Measurements from ENCODE around the gene ITGA7. TPM values are rescaled to one million over a fixed set of nuclear protein-coding genes. Genes with fewer than 3 reads are reported as not detected.

The ITGA7 gene
- total and polyA plus RNA-seq, 5 donors from 2014 or later, result 0.29 to 0.76 TPM; not detected in 3

DNA sequence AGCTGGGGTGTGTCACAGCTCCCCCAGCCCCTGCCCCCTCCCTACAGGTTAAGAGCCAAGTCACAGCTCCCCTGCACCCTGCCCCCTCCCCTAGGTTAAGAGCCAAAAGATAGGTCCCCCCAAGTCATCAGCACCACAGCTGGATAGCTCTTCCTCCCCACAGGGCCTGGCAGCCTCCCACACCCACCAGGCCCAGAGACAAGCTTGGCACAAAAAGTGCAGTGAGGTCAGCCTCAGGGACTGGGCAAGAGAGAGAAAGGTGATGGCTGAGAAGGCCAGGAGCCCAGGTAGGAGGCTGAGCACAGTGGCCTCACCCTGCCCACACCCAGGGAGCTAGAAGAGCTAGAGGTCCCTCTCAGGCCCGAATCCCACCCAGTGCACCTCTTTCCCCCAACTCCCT is 8.7 kb downstream of the ITGA7 start:
- no peaks in the 10 kb centered on the region for H3K9me3 ChIP-seq (ENCODE audit: control insufficient read depth in 2 of 2, low read length in 2 of 2)
- Mint-ChIP-seq H3K4me3 (no peak overlapping the region), H3K9me3 (no peaks in the 10 kb centered on the region), H3K27ac (no peak overlapping the region), H3K36me3 (no peaks in the 10 kb centered on the region), H3K4me1 (peaks cover 0 to 2% (median 0%) of the 10 kb centered on the region in 4 donors), H3K27me3 (peaks cover 10% of the 10 kb centered on the region)
- no peak overlapping the region for H3K27ac ChIP-seq (ENCODE audit: insufficient read depth, low read length, poor library complexity, severe bottlenecking)
- no peaks in the 10 kb centered on the region for H3K4me1 ChIP-seq (ENCODE audit: control insufficient read depth, insufficient read depth, low read length, poor library complexity, severe bottlenecking)
- no peak overlapping the region for H3K4me3 ChIP-seq (ENCODE audit: low read depth, low read length)
- H3K27me3 ChIP-seq (ENCODE audit: control insufficient read depth, insufficient read depth, low read length), result no peaks in the 10 kb centered on the region
- DNase-seq (no peak), ATAC-seq (ENCODE audit: low read depth in 2 of 2) (no peak)
- H3K36me3 ChIP-seq (ENCODE audit: control insufficient read depth, insufficient read depth, low read length), result no peaks in the 10 kb centered on the region

DNA sequence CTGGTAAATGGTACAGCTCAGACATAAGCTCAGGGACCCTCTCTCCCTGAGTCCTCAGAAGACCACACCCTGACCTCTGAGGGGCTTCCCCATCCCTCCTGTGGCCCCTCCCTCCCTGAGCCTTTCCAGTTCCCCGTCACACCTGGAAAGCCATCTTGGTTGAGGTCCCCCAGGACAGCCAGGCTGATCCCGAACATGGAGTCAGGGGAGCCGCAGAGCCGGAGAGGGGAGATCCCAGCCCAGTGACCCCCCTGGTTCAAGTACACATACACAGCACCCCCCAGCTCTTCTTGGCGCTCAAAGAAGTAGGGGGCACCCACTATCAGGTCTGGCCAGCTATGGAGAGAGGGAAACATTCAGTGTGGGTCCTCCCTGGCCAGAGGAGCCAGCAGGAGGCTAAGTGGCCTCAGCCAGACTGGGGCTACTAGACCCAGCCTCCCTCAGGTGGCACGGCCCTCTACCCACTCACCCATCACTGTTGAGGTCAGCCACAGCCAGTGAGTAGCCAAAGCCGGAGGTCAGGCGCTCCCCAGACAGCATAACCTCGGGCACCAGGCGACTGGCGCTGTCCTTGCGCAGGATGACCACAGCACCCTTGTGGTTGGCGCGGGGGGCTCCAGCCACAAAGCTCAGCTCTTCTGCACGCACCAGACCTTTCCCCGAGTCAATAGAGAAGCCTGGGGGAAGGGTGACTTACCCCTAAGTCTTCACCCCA is 9.3 kb downstream of the ITGA7 start:
- ATAC-seq (ENCODE audit: low read depth in 2 of 2) (no peak), DNase-seq (no peak)
- Histone ChIP-seq H3K36me3 (ENCODE audit: control insufficient read depth, insufficient read depth, low read length) (no peaks in the 10 kb centered on the region), H3K4me1 (ENCODE audit: control insufficient read depth, insufficient read depth, low read length, poor library complexity, severe bottlenecking) (no peaks in the 10 kb centered on the region), H3K27me3 (ENCODE audit: control insufficient read depth, insufficient read depth, low read length) (no peaks in the 10 kb centered on the region), H3K27ac (ENCODE audit: insufficient read depth, low read length, poor library complexity, severe bottlenecking) (no peak overlapping the region), H3K4me3 (ENCODE audit: low read depth, low read length) (no peak overlapping the region), H3K9me3 (ENCODE audit: control insufficient read depth in 2 of 2, low read length in 2 of 2) (no peaks in the 10 kb centered on the region)
- H3K27ac Mint-ChIP-seq, result no peak overlapping the region
- no peaks in the 10 kb centered on the region for H3K36me3 Mint-ChIP-seq
- peaks cover 0 to 2% (median 0%) of the 10 kb centered on the region in 4 donors for H3K4me1 Mint-ChIP-seq
- no peak overlapping the region for H3K4me3 Mint-ChIP-seq
- H3K27me3 Mint-ChIP-seq, result peaks cover 12% of the 10 kb centered on the region
- H3K9me3 Mint-ChIP-seq, result no peaks in the 10 kb centered on the region

GRCh38 chr12:55697686-55698085 is 10.0 kb downstream of the ITGA7 start:
- H3K27ac ChIP-seq (ENCODE audit: insufficient read depth, low read length, poor library complexity, severe bottlenecking), result no peak overlapping the region
- ATAC-seq (ENCODE audit: low read depth in 2 of 2), result no peak
- Mint-ChIP-seq H3K27me3 (peaks cover 7% of the 10 kb centered on the region), H3K4me3 (no peak overlapping the region), H3K27ac (no peak overlapping the region), H3K4me1 (peaks cover 0 to 2% (median 0%) of the 10 kb centered on the region in 4 donors), H3K9me3 (no peaks in the 10 kb centered on the region), H3K36me3 (no peaks in the 10 kb centered on the region)
- H3K4me1 ChIP-seq (ENCODE audit: control insufficient read depth, insufficient read depth, low read length, poor library complexity, severe bottlenecking), result no peaks in the 10 kb centered on the region
- no peak overlapping the region for H3K4me3 ChIP-seq (ENCODE audit: low read depth, low read length)
- no peaks in the 10 kb centered on the region for H3K36me3 ChIP-seq (ENCODE audit: control insufficient read depth, insufficient read depth, low read length)
- H3K27me3 ChIP-seq (ENCODE audit: control insufficient read depth, insufficient read depth, low read length), result no peaks in the 10 kb centered on the region
- DNase-seq, result no peak
- H3K9me3 ChIP-seq (ENCODE audit: control insufficient read depth in 2 of 2, low read length in 2 of 2), result no peaks in the 10 kb centered on the region

- no peaks in the 10 kb centered on the region for H3K4me1 ChIP-seq (ENCODE audit: control insufficient read depth, insufficient read depth, low read length, poor library complexity, severe bottlenecking)
- H3K27ac ChIP-seq (ENCODE audit: insufficient read depth, low read length, poor library complexity, severe bottlenecking), result no peak overlapping the region
- no peak overlapping the region for H3K4me3 ChIP-seq (ENCODE audit: low read depth, low read length)
- Mint-ChIP-seq H3K27ac (no peak overlapping the region), H3K4me3 (no peak overlapping the region), H3K36me3 (no peaks in the 10 kb centered on the region), H3K4me1 (peaks cover 0 to 2% (median 0%) of the 10 kb centered on the region in 4 donors), H3K9me3 (no peaks in the 10 kb centered on the region), H3K27me3 (peaks cover 6% of the 10 kb centered on the region)
- no peaks in the 10 kb centered on the region for H3K9me3 ChIP-seq (ENCODE audit: control insufficient read depth in 2 of 2, low read length in 2 of 2)
- H3K27me3 ChIP-seq (ENCODE audit: control insufficient read depth, insufficient read depth, low read length), result no peaks in the 10 kb centered on the region
- ATAC-seq (ENCODE audit: low read depth in 2 of 2), result no peak
- no peak for DNase-seq
- no peaks in the 10 kb centered on the region for H3K36me3 ChIP-seq (ENCODE audit: control insufficient read depth, insufficient read depth, low read length)
Measured at GRCh38 chr12:55696796-55697462, 10.8 kb downstream of the ITGA7 start.

- no peaks in the 10 kb centered on the region for H3K36me3 Mint-ChIP-seq
Measured at GRCh38 chr12:55696141-55696540, 11.6 kb downstream of the ITGA7 start.

GRCh38 chr12:55695349-55695748 is 12.4 kb downstream of the ITGA7 start:
- Histone ChIP-seq H3K27ac (ENCODE audit: insufficient read depth, low read length, poor library complexity, severe bottlenecking) (no peak overlapping the region), H3K4me3 (ENCODE audit: low read depth, low read length) (no peak overlapping the region), H3K9me3 (ENCODE audit: control insufficient read depth in 2 of 2, low read length in 2 of 2) (no peaks in the 10 kb centered on the region), H3K36me3 (ENCODE audit: control insufficient read depth, insufficient read depth, low read length) (no peaks in the 10 kb centered on the region), H3K27me3 (ENCODE audit: control insufficient read depth, insufficient read depth, low read length) (no peaks in the 10 kb centered on the region), H3K4me1 (ENCODE audit: control insufficient read depth, insufficient read depth, low read length, poor library complexity, severe bottlenecking) (no peaks in the 10 kb centered on the region)
- Mint-ChIP-seq H3K9me3 (no peaks in the 10 kb centered on the region), H3K27me3 (peaks cover 6% of the 10 kb centered on the region), H3K4me1 (peaks cover 0 to 4% (median 0%) of the 10 kb centered on the region in 4 donors), H3K4me3 (no peak overlapping the region), H3K27ac (no peak overlapping the region), H3K36me3 (no peaks in the 10 kb centered on the region)
- ATAC-seq (ENCODE audit: low read depth in 2 of 2) (no peak), DNase-seq (no peak)

More at GRCh38 chr12:55696141-55696540, 11.6 kb downstream of the ITGA7 start:
- Histone ChIP-seq H3K9me3 (ENCODE audit: control insufficient read depth in 2 of 2, low read length in 2 of 2) (no peaks in the 10 kb centered on the region), H3K27me3 (ENCODE audit: control insufficient read depth, insufficient read depth, low read length) (no peaks in the 10 kb centered on the region), H3K4me1 (ENCODE audit: control insufficient read depth, insufficient read depth, low read length, poor library complexity, severe bottlenecking) (no peaks in the 10 kb centered on the region), H3K27ac (ENCODE audit: insufficient read depth, low read length, poor library complexity, severe bottlenecking) (no peak overlapping the region), H3K4me3 (ENCODE audit: low read depth, low read length) (no peak overlapping the region), H3K36me3 (ENCODE audit: control insufficient read depth, insufficient read depth, low read length) (no peaks in the 10 kb centered on the region)
- ATAC-seq (ENCODE audit: low read depth in 2 of 2) (no peak), DNase-seq (no peak)
- Mint-ChIP-seq H3K27me3 (peaks cover 6% of the 10 kb centered on the region), H3K27ac (no peak overlapping the region), H3K9me3 (no peaks in the 10 kb centered on the region), H3K4me3 (no peak overlapping the region), H3K4me1 (peaks cover 0 to 3% (median 0%) of the 10 kb centered on the region in 4 donors)

- peaks cover 0 to 4% (median 0%) of the 10 kb centered on the region in 4 donors for H3K4me1 Mint-ChIP-seq
- peaks cover 6% of the 10 kb centered on the region for H3K27me3 Mint-ChIP-seq
- Histone ChIP-seq H3K36me3 (ENCODE audit: control insufficient read depth, insufficient read depth, low read length) (no peaks in the 10 kb centered on the region), H3K9me3 (ENCODE audit: control insufficient read depth in 2 of 2, low read length in 2 of 2) (no peaks in the 10 kb centered on the region), H3K4me3 (ENCODE audit: low read depth, low read length) (no peak overlapping the region), H3K27ac (ENCODE audit: insufficient read depth, low read length, poor library complexity, severe bottlenecking) (no peak overlapping the region), H3K4me1 (ENCODE audit: control insufficient read depth, insufficient read depth, low read length, poor library complexity, severe bottlenecking) (no peaks in the 10 kb centered on the region), H3K27me3 (ENCODE audit: control insufficient read depth, insufficient read depth, low read length) (no peaks in the 10 kb centered on the region)
- H3K27ac Mint-ChIP-seq, result no peak overlapping the region
- no peaks in the 10 kb centered on the region for H3K36me3 Mint-ChIP-seq
- ATAC-seq (ENCODE audit: low read depth in 2 of 2), result no peak
- H3K4me3 Mint-ChIP-seq, result no peak overlapping the region
- DNase-seq, result no peak
- no peaks in the 10 kb centered on the region for H3K9me3 Mint-ChIP-seq
Measured at GRCh38 chr12:55694651-55695050, 13.1 kb downstream of the ITGA7 start.

DNA sequence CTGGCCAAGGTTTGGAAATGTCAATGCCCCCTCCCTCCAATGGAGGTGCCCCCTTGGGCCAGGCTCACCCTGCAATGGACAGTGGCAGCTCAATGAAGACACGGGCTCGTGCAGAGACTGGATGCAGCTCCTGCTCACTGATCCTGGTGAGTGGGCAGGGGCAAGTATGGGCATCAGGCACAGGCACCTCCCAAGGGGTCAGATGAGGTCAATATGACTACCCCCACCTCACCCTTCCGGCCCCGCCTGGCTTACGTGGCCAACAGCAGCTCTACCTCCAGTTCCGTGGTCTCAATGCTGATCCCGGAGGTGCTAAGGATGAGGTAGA is 13.6 kb downstream of the ITGA7 start:
- Histone ChIP-seq H3K27me3 (ENCODE audit: control insufficient read depth, insufficient read depth, low read length) (no peaks in the 10 kb centered on the region), H3K27ac (ENCODE audit: insufficient read depth, low read length, poor library complexity, severe bottlenecking) (no peak overlapping the region), H3K36me3 (ENCODE audit: control insufficient read depth, insufficient read depth, low read length) (no peaks in the 10 kb centered on the region), H3K4me3 (ENCODE audit: low read depth, low read length) (no peak overlapping the region), H3K4me1 (ENCODE audit: control insufficient read depth, insufficient read depth, low read length, poor library complexity, severe bottlenecking) (no peaks in the 10 kb centered on the region), H3K9me3 (ENCODE audit: control insufficient read depth in 2 of 2, low read length in 2 of 2) (no peaks in the 10 kb centered on the region)
- DNase-seq (no peak), ATAC-seq (ENCODE audit: low read depth in 2 of 2) (no peak)
- no peak overlapping the region for H3K4me3 Mint-ChIP-seq
- no peaks in the 10 kb centered on the region for H3K9me3 Mint-ChIP-seq
- H3K4me1 Mint-ChIP-seq, result peaks cover 0 to 4% (median 0%) of the 10 kb centered on the region in 4 donors
- peaks cover 6% of the 10 kb centered on the region for H3K27me3 Mint-ChIP-seq
- H3K36me3 Mint-ChIP-seq, result no peaks in the 10 kb centered on the region
- no peak overlapping the region for H3K27ac Mint-ChIP-seq

Data from CD4-positive, CD25-positive, alpha-beta regulatory T cell (primary cell).